Measurements from ENCODE around the gene KCNMA1. TPM values are rescaled to one million over a fixed set of nuclear protein-coding genes. Genes with fewer than 3 reads are reported as not detected.

KCNMA1 gene
- total RNA-seq, 1 donor from 2014 or later: 87.6 TPM

DNA sequence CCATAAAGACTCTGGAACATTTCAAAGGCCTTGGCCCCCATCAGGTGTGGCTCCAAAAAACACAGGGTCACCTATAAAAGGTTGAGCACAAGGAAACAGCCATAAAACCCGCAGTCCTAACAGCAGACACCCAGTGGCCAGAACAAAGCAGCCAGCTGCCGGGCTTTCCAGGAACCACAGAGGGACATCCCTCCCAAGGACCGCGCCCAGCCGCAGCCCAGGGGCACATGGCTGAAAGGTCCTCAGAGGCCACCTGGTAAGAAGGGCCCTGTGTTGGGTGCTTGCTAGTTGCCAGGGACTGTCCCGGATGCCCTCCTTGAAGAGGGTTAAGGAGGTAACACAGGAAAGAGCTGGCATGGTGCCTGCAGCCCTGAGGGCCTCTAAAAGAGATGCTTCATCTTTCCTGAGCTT, 32.7 kb downstream of the KCNMA1 start:
- no peaks in the 10 kb centered on the region for H3K36me3 Mint-ChIP-seq (ENCODE audit: low read depth)
- DNase-seq (ENCODE audit: low spot score): no peak

DNA sequence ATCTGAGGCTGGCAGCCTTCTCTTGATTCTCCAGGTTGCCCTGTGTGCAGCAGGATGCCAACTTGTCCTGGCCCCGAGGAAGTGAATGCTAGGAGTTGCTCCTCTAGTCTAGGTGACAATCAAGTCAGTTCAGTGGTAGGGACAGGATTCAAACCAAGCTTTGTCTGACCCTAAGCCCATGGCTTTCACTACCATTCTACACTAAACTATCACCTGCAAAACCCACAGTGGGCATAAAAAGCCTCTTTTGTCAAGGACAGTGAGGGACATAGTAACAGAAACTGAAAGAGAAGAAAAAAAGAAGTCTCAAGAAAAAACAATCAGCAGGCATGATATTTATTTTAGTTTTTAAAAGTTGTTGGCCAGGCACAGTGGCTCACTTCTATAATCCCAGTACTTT, 33.5 kb downstream of the KCNMA1 start:
- Mint-ChIP-seq H3K27me3 (ENCODE audit: low read depth) (no peaks in the 10 kb centered on the region), H3K4me1 (ENCODE audit: low read depth) (peaks cover 48% of the 10 kb centered on the region), H3K36me3 (ENCODE audit: low read depth) (no peaks in the 10 kb centered on the region)

More for the DNA sequence above, 32.7 kb downstream of the KCNMA1 start:
- TF ChIP-seq, protein P1, sequence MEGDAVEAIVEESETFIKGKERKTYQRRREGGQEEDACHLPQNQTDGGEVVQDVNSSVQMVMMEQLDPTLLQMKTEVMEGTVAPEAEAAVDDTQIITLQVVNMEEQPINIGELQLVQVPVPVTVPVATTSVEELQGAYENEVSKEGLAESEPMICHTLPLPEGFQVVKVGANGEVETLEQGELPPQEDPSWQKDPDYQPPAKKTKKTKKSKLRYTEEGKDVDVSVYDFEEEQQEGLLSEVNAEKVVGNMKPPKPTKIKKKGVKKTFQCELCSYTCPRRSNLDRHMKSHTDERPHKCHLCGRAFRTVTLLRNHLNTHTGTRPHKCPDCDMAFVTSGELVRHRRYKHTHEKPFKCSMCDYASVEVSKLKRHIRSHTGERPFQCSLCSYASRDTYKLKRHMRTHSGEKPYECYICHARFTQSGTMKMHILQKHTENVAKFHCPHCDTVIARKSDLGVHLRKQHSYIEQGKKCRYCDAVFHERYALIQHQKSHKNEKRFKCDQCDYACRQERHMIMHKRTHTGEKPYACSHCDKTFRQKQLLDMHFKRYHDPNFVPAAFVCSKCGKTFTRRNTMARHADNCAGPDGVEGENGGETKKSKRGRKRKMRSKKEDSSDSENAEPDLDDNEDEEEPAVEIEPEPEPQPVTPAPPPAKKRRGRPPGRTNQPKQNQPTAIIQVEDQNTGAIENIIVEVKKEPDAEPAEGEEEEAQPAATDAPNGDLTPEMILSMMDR (IDR thresholded peaks at IDR 0.05): no peak
- Mint-ChIP-seq H3K4me3 (ENCODE audit: unreplicated experiment) (no peak overlapping the region), H3K9me3 (ENCODE audit: low read depth) (no peaks in the 10 kb centered on the region), H3K27me3 (ENCODE audit: low read depth) (no peaks in the 10 kb centered on the region), H3K27ac (ENCODE audit: unreplicated experiment) (no peak overlapping the region), H3K4me1 (ENCODE audit: low read depth) (peaks cover 57% of the 10 kb centered on the region)

DNA sequence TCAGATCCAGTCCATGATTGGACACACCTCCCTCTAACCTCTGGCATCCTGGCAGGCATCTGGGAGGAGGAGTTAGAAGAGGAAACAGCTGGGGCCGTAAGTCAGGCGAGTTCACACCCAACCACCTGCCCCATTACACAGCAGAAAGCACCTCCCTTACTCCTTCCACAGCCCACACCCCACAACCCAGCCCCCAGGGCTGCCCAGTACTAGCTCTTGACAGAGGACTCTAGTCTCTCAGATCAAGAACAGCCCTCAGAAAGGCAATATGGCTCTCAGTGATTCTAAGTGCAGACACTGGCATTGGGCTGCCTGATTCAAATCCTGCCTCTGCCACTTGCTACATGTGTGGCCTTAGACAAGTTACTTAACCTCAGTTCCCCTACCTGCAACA, 34.1 kb downstream of the KCNMA1 start:
- TF ChIP-seq, protein P1 (IDR thresholded peaks at IDR 0.05): no peak
- no peak for DNase-seq (ENCODE audit: low spot score)
- Mint-ChIP-seq H3K9me3 (ENCODE audit: low read depth) (no peaks in the 10 kb centered on the region), H3K27me3 (ENCODE audit: low read depth) (no peaks in the 10 kb centered on the region), H3K27ac (ENCODE audit: unreplicated experiment) (peak overlapping the region; percentile 89), H3K4me3 (ENCODE audit: unreplicated experiment) (no peak overlapping the region), H3K4me1 (ENCODE audit: low read depth) (peaks cover 48% of the 10 kb centered on the region), H3K36me3 (ENCODE audit: low read depth) (no peaks in the 10 kb centered on the region)

More for the DNA sequence above, 33.5 kb downstream of the KCNMA1 start:
- DNase-seq (ENCODE audit: low spot score): no peak
- Mint-ChIP-seq H3K4me3 (ENCODE audit: unreplicated experiment) (no peak overlapping the region), H3K9me3 (ENCODE audit: low read depth) (no peaks in the 10 kb centered on the region), H3K27ac (ENCODE audit: unreplicated experiment) (peak overlapping the region; percentile 89)
- TF ChIP-seq, protein P1 (IDR thresholded peaks at IDR 0.05): no peak

DNA sequence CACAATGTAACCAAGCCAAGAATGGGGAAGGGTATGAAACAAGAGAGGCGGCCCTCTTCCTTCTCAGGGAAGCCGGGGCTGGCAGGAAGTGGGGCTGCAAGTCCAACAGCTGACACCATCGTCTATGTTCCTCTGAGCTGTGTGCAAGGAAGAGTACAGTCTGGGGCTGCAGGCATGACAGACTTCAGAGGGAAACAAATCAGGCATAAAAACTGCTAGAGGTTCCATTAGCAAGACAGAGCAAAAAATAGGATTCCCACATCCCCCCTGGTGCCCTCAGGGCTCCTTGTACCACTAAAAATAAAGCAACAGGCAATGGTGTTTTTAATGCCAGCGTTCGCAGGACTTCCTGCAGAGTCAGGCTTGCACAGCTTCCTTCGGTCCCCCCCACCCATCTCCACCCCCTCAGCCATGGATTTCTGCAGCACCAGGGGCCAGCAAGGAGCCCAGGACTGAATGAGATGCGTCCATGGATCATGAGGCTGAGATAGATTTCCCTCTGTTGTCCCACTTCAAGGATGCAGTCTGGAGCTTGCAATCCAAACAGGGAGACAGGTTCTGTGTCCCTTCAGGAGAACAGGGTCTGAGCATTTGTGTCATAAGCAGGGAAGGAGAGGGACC, 34.6 kb downstream of the KCNMA1 start:
- Mint-ChIP-seq H3K27me3 (ENCODE audit: low read depth) (no peaks in the 10 kb centered on the region), H3K4me1 (ENCODE audit: low read depth) (peaks cover 47% of the 10 kb centered on the region), H3K4me3 (ENCODE audit: unreplicated experiment) (peak overlapping the region; percentile 25), H3K36me3 (ENCODE audit: low read depth) (no peaks in the 10 kb centered on the region), H3K27ac (ENCODE audit: unreplicated experiment) (peak overlapping the region; percentile 89), H3K9me3 (ENCODE audit: low read depth) (no peaks in the 10 kb centered on the region)
- TF ChIP-seq, protein P1 (IDR thresholded peaks at IDR 0.05): no peak
- DNase-seq (ENCODE audit: low spot score): no peak

DNA sequence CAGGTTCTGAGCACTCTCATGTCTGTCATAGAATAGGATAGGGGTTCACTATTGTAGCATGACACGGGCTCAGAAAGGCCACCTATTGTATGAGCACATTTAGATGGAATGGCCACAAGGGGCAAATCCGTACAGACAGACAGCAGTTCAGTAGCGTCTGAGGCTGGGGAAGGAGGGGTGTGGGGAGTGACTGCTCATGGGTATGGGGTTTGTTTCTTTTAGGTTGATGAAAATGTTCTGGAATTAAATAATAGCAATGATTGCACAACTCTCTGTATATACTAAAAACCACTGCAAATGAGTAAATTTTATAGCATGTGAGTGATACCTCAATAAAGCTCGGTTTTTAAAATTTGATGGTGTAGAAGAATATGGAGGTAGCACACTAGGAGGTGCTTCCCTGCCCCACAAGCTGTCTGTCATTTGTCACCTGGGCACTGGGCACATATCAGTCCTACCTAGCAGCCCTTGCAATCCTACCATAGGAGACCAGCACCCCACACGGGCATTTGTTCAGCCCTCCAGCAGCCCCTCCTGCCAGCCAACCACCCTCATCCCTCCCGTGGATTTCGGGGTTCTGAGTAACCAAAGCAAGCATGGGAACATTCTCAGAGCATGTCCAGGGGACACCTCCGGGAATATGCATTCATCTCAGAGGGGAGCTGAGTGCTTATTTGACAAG, 35.2 kb downstream of the KCNMA1 start:
- peak overlapping the region; percentile 25 for H3K4me3 Mint-ChIP-seq (ENCODE audit: unreplicated experiment)
- peaks cover 44% of the 10 kb centered on the region for H3K4me1 Mint-ChIP-seq (ENCODE audit: low read depth)
- no peaks in the 10 kb centered on the region for H3K27me3 Mint-ChIP-seq (ENCODE audit: low read depth)
- H3K27ac Mint-ChIP-seq (ENCODE audit: unreplicated experiment): peak overlapping the region; percentile 89
- no peaks in the 10 kb centered on the region for H3K9me3 Mint-ChIP-seq (ENCODE audit: low read depth)
- DNase-seq (ENCODE audit: low spot score): no peak
- TF ChIP-seq, protein P1 (IDR thresholded peaks at IDR 0.05): peak; percentile 22
- H3K36me3 Mint-ChIP-seq (ENCODE audit: low read depth): no peaks in the 10 kb centered on the region

Measured in chondrocyte (in vitro differentiated cells).